Rectal smooth muscle tissue (tissue), 1 donor: Measurements from ENCODE around the gene ANTXR2.

Source experiments
- H3K27ac ChIP-seq: one replicate; pipeline ENCODE4 v1.7.0; 2013; ENCODE audit warnings: low read depth, low read length, inconsistent platforms
- H3K27me3 ChIP-seq: one replicate; pipeline ENCODE4 v1.7.0; 2013; ENCODE audit warnings: low read length; ENCODE audit not compliant: control insufficient read depth, insufficient read depth
- H3K36me3 ChIP-seq: one replicate; pipeline ENCODE4 v1.7.0; 2013; ENCODE audit warnings: low read length; ENCODE audit not compliant: control insufficient read depth, insufficient read depth
- H3K4me1 ChIP-seq: one replicate; pipeline ENCODE4 v1.7.0; 2013; ENCODE audit warnings: low read length; ENCODE audit not compliant: control insufficient read depth, insufficient read depth
- H3K4me3 ChIP-seq: one replicate; pipeline ENCODE4 v1.7.0; 2013; ENCODE audit warnings: low read length
- H3K9ac ChIP-seq: one replicate; pipeline ENCODE4 v1.7.0; 2013; ENCODE audit warnings: low read length

Gene ANTXR2

DNA sequence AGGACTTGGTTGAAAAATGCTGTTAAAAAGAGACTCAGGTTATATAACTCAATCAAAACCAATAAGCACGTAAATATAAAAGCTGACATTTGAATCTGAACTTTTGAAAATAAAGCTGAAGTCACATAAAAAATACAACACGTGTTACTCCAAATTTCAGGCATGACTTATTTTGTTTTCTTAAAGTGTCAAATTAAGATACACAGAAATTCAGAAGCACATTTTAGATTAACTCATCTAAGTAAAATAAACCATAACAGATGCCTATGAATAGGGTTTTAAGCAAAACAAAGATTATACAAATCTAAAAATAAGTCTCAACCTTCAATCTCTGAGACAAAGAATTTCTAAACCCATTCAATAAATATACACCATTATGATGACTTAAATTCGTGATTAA, 124.8 kb downstream of the ANTXR2 start:
- Histone ChIP-seq H3K9ac (no peak overlapping the region), H3K27ac (no peak overlapping the region), H3K36me3 (no peaks in the 10 kb centered on the region), H3K27me3 (no peaks in the 10 kb centered on the region), H3K4me3 (no peak overlapping the region), H3K4me1 (peaks cover 8% of the 10 kb centered on the region)

DNA sequence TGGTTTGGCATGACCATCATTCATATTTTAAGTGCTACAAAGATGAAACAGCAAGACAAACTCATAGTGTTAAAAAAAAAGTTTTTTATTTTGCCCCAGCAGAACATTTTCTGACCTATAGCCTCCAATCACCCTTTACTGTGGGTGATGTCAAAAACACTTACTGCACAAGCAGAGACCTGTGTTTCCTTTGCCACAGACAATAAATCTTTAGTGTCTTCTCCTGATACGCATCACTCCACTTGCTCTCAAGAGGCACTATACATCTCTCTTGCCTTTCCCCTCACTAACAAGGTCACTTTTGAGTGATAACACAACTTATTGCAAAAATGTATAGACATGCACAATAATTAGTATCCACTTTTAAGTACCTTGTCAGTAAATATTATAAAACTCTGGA, 125.6 kb downstream of the ANTXR2 start:
- no peak overlapping the region for H3K27ac ChIP-seq

GRCh38 chr4:79935274-79935673, 137.8 kb downstream of the ANTXR2 start:
- Histone ChIP-seq H3K4me3 (no peak overlapping the region), H3K36me3 (no peaks in the 10 kb centered on the region), H3K27ac (no peak overlapping the region), H3K9ac (no peak overlapping the region), H3K4me1 (no peaks in the 10 kb centered on the region), H3K27me3 (no peaks in the 10 kb centered on the region)

More for the DNA sequence above, 125.6 kb downstream of the ANTXR2 start:
- H3K4me1 ChIP-seq, result peaks cover 8% of the 10 kb centered on the region
- no peaks in the 10 kb centered on the region for H3K27me3 ChIP-seq
- no peaks in the 10 kb centered on the region for H3K36me3 ChIP-seq
- no peak overlapping the region for H3K9ac ChIP-seq
- H3K4me3 ChIP-seq, result no peak overlapping the region

DNA sequence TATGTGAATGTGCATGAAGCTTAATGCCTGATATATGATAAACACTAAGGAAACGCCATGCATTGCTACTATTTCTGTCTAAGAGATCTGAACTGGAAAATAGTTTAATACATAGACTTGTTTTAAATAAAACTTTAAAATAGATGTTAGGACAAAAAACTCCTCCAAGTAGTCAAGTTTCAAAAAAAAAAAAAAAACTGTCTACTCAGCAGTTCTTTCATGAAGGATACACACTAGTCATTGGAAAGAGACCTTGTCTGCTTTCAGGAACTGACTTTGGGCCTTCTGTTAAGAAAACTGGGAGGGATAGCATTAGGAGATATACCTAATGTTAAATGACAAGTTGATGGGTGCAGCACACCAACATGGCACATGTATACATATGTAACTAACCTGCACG, 138.4 kb downstream of the ANTXR2 start:
- H3K9ac ChIP-seq, result no peak overlapping the region
- no peaks in the 10 kb centered on the region for H3K4me1 ChIP-seq
- H3K4me3 ChIP-seq, result no peak overlapping the region
- no peak overlapping the region for H3K27ac ChIP-seq
- H3K36me3 ChIP-seq, result no peaks in the 10 kb centered on the region
- no peaks in the 10 kb centered on the region for H3K27me3 ChIP-seq

DNA sequence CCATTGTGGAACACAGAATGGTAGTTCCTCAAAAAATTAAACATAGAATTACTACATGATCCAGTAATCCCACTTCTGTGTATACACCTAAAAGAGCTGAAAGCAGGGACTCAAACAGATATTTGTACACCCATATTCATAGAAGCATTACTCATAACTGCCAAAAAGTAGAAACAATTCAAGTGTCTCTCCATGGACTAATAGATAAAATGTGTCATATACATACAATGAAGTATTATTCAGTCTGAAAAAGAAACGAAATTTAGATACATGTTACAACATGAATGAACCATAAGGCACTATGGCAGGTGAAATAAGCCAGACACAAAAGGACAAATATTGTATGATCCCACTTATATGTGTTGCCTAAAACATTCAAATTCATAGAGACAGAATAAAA, 145.1 kb downstream of the ANTXR2 start:
- Histone ChIP-seq H3K4me3 (no peak overlapping the region), H3K4me1 (no peaks in the 10 kb centered on the region), H3K36me3 (no peaks in the 10 kb centered on the region)

GRCh38 chr4:79923281-79923680, 149.7 kb downstream of the ANTXR2 start:
- H3K4me3 ChIP-seq, result no peak overlapping the region
- H3K9ac ChIP-seq, result no peak overlapping the region
- no peaks in the 10 kb centered on the region for H3K36me3 ChIP-seq
- H3K27me3 ChIP-seq, result no peaks in the 10 kb centered on the region
- H3K27ac ChIP-seq, result no peak overlapping the region
- no peaks in the 10 kb centered on the region for H3K4me1 ChIP-seq

More for the DNA sequence above, 145.1 kb downstream of the ANTXR2 start:
- Histone ChIP-seq H3K27ac (no peak overlapping the region), H3K9ac (no peak overlapping the region), H3K27me3 (no peaks in the 10 kb centered on the region)

- H3K27ac ChIP-seq, result no peak overlapping the region
- H3K4me1 ChIP-seq, result no peaks in the 10 kb centered on the region
- H3K9ac ChIP-seq, result no peak overlapping the region
- no peak overlapping the region for H3K4me3 ChIP-seq
- no peaks in the 10 kb centered on the region for H3K36me3 ChIP-seq
- no peaks in the 10 kb centered on the region for H3K27me3 ChIP-seq
Observed at GRCh38 chr4:79922011-79922410, 151.0 kb downstream of the ANTXR2 start.

GRCh38 chr4:79920163-79920853, 152.7 kb downstream of the ANTXR2 start:
- no peaks in the 10 kb centered on the region for H3K4me1 ChIP-seq

GRCh38 chr4:79918292-79918691, 154.7 kb downstream of the ANTXR2 start:
- no peaks in the 10 kb centered on the region for H3K36me3 ChIP-seq
- H3K4me1 ChIP-seq, result no peaks in the 10 kb centered on the region
- no peak overlapping the region for H3K4me3 ChIP-seq
- H3K27ac ChIP-seq, result no peak overlapping the region
- no peaks in the 10 kb centered on the region for H3K27me3 ChIP-seq
- H3K9ac ChIP-seq, result no peak overlapping the region

More at GRCh38 chr4:79920163-79920853, 152.7 kb downstream of the ANTXR2 start:
- Histone ChIP-seq H3K36me3 (no peaks in the 10 kb centered on the region), H3K4me3 (no peak overlapping the region), H3K27ac (no peak overlapping the region), H3K27me3 (no peaks in the 10 kb centered on the region), H3K9ac (no peak overlapping the region)

DNA sequence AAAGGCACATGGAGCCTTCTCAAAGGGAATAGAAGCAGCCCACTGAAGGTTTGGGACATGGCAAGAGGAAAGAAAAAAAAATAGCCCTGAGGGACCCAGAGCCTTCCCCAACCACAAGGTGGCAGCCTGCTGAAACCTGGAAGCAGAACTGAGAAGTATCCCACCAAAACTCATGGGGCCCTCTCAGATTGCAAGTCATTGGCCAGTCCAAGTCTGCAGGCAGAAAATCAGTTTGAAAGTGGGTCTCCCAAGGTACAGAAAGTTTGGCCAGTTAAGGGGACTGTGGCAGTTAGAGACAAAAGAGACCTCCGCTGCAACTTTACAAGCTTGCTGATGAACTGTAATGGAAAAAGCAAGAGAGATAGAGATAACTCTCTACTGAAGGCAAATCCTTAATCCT, 155.8 kb downstream of the ANTXR2 start:
- no peak overlapping the region for H3K9ac ChIP-seq
- H3K4me1 ChIP-seq, result no peaks in the 10 kb centered on the region
- H3K27ac ChIP-seq, result no peak overlapping the region

GRCh38 chr4:79915246-79915645, 157.8 kb downstream of the ANTXR2 start:
- no peaks in the 10 kb centered on the region for H3K36me3 ChIP-seq
- no peaks in the 10 kb centered on the region for H3K4me1 ChIP-seq
- no peak overlapping the region for H3K9ac ChIP-seq
- H3K27ac ChIP-seq, result peak overlapping the region; percentile 42
- H3K27me3 ChIP-seq, result no peaks in the 10 kb centered on the region
- H3K4me3 ChIP-seq, result no peak overlapping the region

More for the DNA sequence above, 155.8 kb downstream of the ANTXR2 start:
- H3K27me3 ChIP-seq, result no peaks in the 10 kb centered on the region
- no peaks in the 10 kb centered on the region for H3K36me3 ChIP-seq
- H3K4me3 ChIP-seq, result no peak overlapping the region

DNA sequence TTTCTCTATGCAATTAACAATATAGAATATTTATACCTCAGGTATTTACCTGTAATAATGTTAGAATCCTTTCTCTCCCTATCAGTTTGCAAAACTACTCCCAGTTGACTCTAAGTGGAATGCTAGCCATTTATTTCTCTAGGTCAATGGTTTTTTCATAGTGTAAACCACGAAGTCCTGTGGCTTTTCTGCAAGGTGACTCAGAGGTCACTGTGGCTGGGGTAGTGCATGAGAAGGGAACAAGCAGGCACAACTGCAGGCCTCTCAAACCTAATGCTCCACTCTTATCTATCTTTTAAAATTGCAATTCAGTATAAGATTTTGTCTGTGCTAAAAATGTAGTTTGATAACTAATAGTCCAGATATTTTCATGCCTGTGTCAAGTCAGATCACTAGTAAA, 159.4 kb downstream of the ANTXR2 start:
- H3K27ac ChIP-seq, result no peak overlapping the region

DNA sequence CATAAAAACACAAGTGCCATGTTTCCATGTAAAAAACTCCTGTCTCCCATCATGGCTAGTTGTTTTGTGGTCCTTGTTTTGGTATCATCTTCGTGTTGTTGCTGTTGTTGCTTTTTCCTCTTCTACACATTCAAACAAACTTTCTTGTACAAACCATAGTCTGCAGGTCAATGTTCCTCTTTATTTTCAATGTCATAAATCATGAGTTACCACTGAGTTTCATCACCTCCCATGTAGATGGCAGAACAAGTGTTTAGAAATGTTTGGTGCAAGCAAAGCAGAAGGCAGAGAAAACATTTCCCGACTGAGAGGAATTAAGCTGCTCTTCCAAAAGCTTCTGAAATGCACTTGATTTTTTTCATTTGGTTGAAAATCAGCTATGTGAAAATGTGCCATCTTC, 166.0 kb downstream of the ANTXR2 start:
- Histone ChIP-seq H3K36me3 (peaks cover 18% of the 10 kb centered on the region), H3K9ac (no peak overlapping the region), H3K4me1 (no peaks in the 10 kb centered on the region), H3K27me3 (no peaks in the 10 kb centered on the region), H3K27ac (no peak overlapping the region), H3K4me3 (no peak overlapping the region)

More for the DNA sequence above, 159.4 kb downstream of the ANTXR2 start:
- Histone ChIP-seq H3K9ac (no peak overlapping the region), H3K27me3 (no peaks in the 10 kb centered on the region), H3K36me3 (no peaks in the 10 kb centered on the region), H3K4me1 (no peaks in the 10 kb centered on the region), H3K4me3 (no peak overlapping the region)
